Type B pancreatic cell (in vitro differentiated cells): ENCODE measurements around the gene PADI4. TPM values are rescaled to one million over a fixed set of nuclear protein-coding genes. Genes with fewer than 3 reads are reported as not detected.

Source experiments
- DNase-seq: peaks from one replicate; pipeline ENCODE4 v3.0.0; 2021; ENCODE audit warnings: mixed read lengths; ENCODE audit not compliant: unreplicated experiment; ENCODE audit errors: extremely low spot score
- H3K27ac Mint-ChIP-seq: 2 replicates; pipeline ENCODE4 v1.8.0; 2021; ENCODE audit warnings: mild to moderate bottlenecking, mixed read lengths
- H3K27me3 Mint-ChIP-seq: 2 replicates; pipeline ENCODE4 v1.8.0; 2021; ENCODE audit warnings: mixed read lengths
- H3K36me3 Mint-ChIP-seq: 2 replicates; pipeline ENCODE4 v1.8.0; 2021; ENCODE audit warnings: mixed read lengths
- H3K4me1 Mint-ChIP-seq: one replicate; pipeline ENCODE4 v1.8.0; 2021; ENCODE audit warnings: mixed read lengths; ENCODE audit not compliant: unreplicated experiment
- H3K4me3 Mint-ChIP-seq: 2 replicates; pipeline ENCODE4 v1.8.0; 2021; ENCODE audit warnings: mild to moderate bottlenecking, mixed read lengths
- H3K9me3 Mint-ChIP-seq: 2 replicates; pipeline ENCODE4 v1.8.0; 2021; ENCODE audit warnings: mixed read lengths
- total RNA-seq: library from RNA; stranded (reverse); gene quantifications from 2 replicates; pipeline ENCODE4 v1.2.1, GENCODE V29; 2021; ENCODE audit warnings: low replicate concordance
- TF ChIP-seq, protein P1 (sequence below): fragments of 200-600 bp; sonication (generic); conservative IDR thresholded peaks from 2 replicates; pipeline ENCODE4 v1.5.0; 2021; ENCODE audit warnings: antibody characterized with exemption, mild to moderate bottlenecking

PADI4 gene
- total RNA-seq, 1 donor from 2014 or later = not detected

DNA sequence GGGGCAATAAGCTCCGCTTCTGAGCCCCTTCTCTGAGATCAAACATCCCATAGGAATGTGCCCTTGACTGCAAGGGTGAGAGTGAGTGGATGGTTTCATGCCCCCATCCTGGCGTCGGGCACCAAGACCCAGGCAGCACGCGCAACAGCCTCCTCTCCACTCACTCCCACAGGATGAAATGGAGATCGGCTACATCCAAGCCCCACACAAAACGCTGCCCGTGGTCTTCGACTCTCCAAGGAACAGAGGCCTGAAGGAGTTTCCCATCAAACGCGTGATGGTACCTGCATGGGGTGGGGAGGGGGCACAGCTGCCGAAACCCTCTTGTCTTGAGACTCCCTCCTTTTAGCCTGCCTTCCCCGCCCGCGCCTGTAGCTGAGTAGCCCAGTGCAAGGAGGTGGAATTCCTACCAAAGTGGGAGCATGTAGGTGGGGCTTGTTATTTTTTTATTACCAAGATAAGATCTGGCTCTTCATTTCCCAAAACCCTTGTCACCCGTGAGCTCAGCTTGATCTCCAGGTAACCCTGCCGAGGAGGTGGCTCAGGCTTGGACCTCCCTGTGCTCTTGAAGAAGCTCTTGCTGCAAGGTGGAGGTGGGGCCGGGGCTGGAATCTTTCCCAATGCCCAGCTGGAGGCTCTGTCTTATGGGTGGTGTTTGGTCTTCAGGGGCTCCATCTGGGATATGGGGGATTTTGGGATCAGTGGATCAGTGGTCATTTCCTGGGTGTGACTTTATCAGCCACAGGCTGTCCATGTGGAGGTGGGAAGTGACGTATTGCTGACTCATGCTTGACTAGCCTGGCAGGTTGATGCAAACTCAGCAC lies 40.0 kb downstream of the PADI4 start:
- no peak overlapping the region for H3K4me3 Mint-ChIP-seq
- H3K36me3 Mint-ChIP-seq = no peaks in the 10 kb centered on the region
- peaks cover 5% of the 10 kb centered on the region for H3K4me1 Mint-ChIP-seq
- peaks cover 10% of the 10 kb centered on the region for H3K27me3 Mint-ChIP-seq
- TF ChIP-seq, protein P1, sequence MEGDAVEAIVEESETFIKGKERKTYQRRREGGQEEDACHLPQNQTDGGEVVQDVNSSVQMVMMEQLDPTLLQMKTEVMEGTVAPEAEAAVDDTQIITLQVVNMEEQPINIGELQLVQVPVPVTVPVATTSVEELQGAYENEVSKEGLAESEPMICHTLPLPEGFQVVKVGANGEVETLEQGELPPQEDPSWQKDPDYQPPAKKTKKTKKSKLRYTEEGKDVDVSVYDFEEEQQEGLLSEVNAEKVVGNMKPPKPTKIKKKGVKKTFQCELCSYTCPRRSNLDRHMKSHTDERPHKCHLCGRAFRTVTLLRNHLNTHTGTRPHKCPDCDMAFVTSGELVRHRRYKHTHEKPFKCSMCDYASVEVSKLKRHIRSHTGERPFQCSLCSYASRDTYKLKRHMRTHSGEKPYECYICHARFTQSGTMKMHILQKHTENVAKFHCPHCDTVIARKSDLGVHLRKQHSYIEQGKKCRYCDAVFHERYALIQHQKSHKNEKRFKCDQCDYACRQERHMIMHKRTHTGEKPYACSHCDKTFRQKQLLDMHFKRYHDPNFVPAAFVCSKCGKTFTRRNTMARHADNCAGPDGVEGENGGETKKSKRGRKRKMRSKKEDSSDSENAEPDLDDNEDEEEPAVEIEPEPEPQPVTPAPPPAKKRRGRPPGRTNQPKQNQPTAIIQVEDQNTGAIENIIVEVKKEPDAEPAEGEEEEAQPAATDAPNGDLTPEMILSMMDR = no peak
- DNase-seq = no peak
- peaks cover 9% of the 10 kb centered on the region for H3K9me3 Mint-ChIP-seq
- peak overlapping the region; percentile 61 for H3K27ac Mint-ChIP-seq

DNA sequence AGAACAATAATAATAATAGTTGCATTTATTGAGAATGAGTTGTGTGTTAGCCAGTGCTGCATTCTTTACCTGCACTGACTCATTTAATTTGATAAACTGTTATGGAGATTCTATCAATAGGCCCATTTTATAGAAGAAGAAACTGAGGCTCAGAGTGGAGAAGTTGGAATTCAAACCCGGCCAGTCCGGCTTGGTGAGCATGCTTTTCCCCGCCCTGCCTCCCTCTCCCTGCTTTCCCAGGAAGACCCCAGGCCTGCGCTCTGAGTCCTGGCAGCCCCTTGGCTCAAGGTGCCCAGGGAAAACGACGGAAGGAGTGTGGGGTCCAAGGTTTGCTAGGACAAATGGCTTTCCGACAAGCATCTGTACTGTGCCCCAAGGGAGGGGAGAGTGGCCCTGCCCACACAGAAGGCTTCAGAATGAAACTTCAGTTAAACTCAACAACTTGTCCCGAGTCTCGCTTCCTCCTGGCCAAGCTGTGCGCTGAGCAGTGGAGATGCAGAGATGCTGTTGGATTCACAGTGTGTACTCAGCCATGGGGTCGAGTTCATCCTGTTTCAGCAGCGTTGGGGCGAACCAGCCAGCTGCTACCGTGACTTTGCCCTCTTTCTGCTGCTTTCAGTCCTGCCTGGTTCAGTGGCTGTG lies 40.7 kb downstream of the PADI4 start:
- Mint-ChIP-seq H3K27ac (peak overlapping the region; percentile 61), H3K36me3 (no peaks in the 10 kb centered on the region), H3K27me3 (peaks cover 14% of the 10 kb centered on the region), H3K4me1 (peaks cover 5% of the 10 kb centered on the region), H3K4me3 (no peak overlapping the region), H3K9me3 (peaks cover 5% of the 10 kb centered on the region)
- DNase-seq = no peak
- TF ChIP-seq, protein P1 = no peak

- no peak for DNase-seq
- Mint-ChIP-seq H3K27me3 (peaks cover 14% of the 10 kb centered on the region), H3K4me3 (no peak overlapping the region), H3K9me3 (no peaks in the 10 kb centered on the region), H3K27ac (no peak overlapping the region), H3K4me1 (peaks cover 5% of the 10 kb centered on the region), H3K36me3 (no peaks in the 10 kb centered on the region)
- TF ChIP-seq, protein P1 = no peak
Observed at GRCh38 chr1:17350083-17350482, 42.1 kb downstream of the PADI4 start.

GRCh38 chr1:17350928-17351446 lies 43.0 kb downstream of the PADI4 start:
- H3K27me3 Mint-ChIP-seq = peaks cover 14% of the 10 kb centered on the region
- H3K4me3 Mint-ChIP-seq = no peak overlapping the region
- no peak for DNase-seq
- H3K27ac Mint-ChIP-seq = no peak overlapping the region
- TF ChIP-seq, protein P1 = no peak
- H3K9me3 Mint-ChIP-seq = no peaks in the 10 kb centered on the region
- H3K4me1 Mint-ChIP-seq = peaks cover 5% of the 10 kb centered on the region
- no peaks in the 10 kb centered on the region for H3K36me3 Mint-ChIP-seq

DNA sequence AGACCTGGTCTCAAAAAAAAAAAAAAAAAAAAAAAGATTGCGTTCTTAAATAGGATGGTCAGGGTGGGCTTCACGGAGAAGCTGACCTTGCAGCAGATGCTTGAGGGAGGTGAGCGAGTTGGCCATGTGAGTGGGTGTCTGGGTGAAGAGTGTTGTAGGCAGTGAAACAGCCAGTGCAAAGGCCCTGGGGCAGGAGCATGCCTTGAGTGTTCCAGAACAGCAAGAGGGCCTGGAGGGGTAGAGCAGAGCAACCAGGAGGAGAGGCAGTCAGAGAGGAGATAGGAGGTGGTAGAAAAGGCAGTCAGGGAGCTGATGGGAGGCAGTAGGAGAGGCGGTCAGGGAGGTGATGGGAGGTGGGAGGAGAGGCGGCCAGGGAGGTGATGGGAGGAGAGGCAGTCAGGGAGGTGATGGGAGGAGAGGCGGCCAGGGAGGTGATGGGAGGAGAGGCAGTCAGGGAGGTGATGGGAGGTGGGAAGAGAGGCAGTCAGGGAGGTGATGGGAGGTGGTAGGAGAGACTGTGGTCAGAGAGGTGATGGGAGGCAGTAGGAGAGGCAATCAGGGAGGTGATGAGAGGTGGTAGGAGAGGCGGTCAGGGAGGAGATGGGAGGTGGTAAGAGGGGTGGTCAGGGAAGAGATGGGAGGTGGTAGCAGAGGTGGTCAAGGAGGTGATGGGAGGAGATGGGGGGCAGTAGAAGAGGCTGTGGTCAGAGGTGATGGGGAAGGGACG lies 43.8 kb downstream of the PADI4 start:
- no peak overlapping the region for H3K27ac Mint-ChIP-seq
- H3K4me1 Mint-ChIP-seq = peaks cover 5% of the 10 kb centered on the region
- H3K9me3 Mint-ChIP-seq = no peaks in the 10 kb centered on the region
- H3K4me3 Mint-ChIP-seq = no peak overlapping the region
- no peaks in the 10 kb centered on the region for H3K36me3 Mint-ChIP-seq
- TF ChIP-seq, protein P1 = no peak
- H3K27me3 Mint-ChIP-seq = peaks cover 14% of the 10 kb centered on the region
- no peak for DNase-seq
